Measurements from ENCODE around the gene PCDH17.

PCDH17 gene

GRCh38 chr13:57637515-57637914 is 6.0 kb downstream of the PCDH17 start:
- DNase-seq = no peak

GRCh38 chr13:57638186-57638890 is 6.8 kb downstream of the PCDH17 start:
- no peak for DNase-seq

- DNase-seq = no peak
These were observed 9.1 kb downstream of the PCDH17 start for GRCh38 chr13:57640607-57641006.

- DNase-seq = no peak
These were observed 9.5 kb downstream of the PCDH17 start for GRCh38 chr13:57641051-57641450.

- no peak for DNase-seq
These were observed 12.6 kb downstream of the PCDH17 start for GRCh38 chr13:57644106-57644505.

- DNase-seq = no peak
These were observed 21.9 kb downstream of the PCDH17 start for GRCh38 chr13:57653229-57653989.

GRCh38 chr13:57665481-57665880 is 33.9 kb downstream of the PCDH17 start:
- no peak for DNase-seq

GRCh38 chr13:57666131-57666953 is 34.8 kb downstream of the PCDH17 start:
- DNase-seq = no peak

GRCh38 chr13:57672168-57672567 is 40.6 kb downstream of the PCDH17 start:
- DNase-seq = no peak

GRCh38 chr13:57673197-57673596 is 41.7 kb downstream of the PCDH17 start:
- no peak for DNase-seq

GRCh38 chr13:57675526-57675925 is 44.0 kb downstream of the PCDH17 start:
- no peak for DNase-seq

GRCh38 chr13:57680609-57681008 is 49.1 kb downstream of the PCDH17 start:
- no peak for DNase-seq

GRCh38 chr13:57682128-57682716 is 50.7 kb downstream of the PCDH17 start:
- DNase-seq = no peak

- no peak for DNase-seq
These were observed 67.3 kb downstream of the PCDH17 start for GRCh38 chr13:57698851-57699250.

GRCh38 chr13:57704031-57704430 is 72.5 kb downstream of the PCDH17 start:
- DNase-seq = no peak

GRCh38 chr13:57716295-57716694 is 84.8 kb downstream of the PCDH17 start:
- no peak for DNase-seq

- no peak for DNase-seq
These were observed 93.1 kb downstream of the PCDH17 start for GRCh38 chr13:57724486-57725272.

- DNase-seq = no peak
These were observed 93.9 kb downstream of the PCDH17 start for GRCh38 chr13:57725480-57725879.

GRCh38 chr13:57726981-57727380 is 95.4 kb downstream of the PCDH17 start:
- no peak for DNase-seq

- DNase-seq = no peak
These were observed 102.8 kb downstream of the PCDH17 start for GRCh38 chr13:57734306-57734705.

- no peak for DNase-seq
These were observed 107.5 kb downstream of the PCDH17 start for GRCh38 chr13:57739089-57739488.

GRCh38 chr13:57739543-57740190 is 108.1 kb downstream of the PCDH17 start:
- no peak for DNase-seq

Measured in CD4-positive, alpha-beta T cell treated with Interferon alpha-2 for 1 hour (primary cell).